ENCODE data around the gene MED12L. TPM values are rescaled to one million over a fixed set of nuclear protein-coding genes. Genes with fewer than 3 reads are reported as not detected.

Gene MED12L
- total RNA-seq, 1 experiment from 2014 or later, result 14.9 TPM

DNA sequence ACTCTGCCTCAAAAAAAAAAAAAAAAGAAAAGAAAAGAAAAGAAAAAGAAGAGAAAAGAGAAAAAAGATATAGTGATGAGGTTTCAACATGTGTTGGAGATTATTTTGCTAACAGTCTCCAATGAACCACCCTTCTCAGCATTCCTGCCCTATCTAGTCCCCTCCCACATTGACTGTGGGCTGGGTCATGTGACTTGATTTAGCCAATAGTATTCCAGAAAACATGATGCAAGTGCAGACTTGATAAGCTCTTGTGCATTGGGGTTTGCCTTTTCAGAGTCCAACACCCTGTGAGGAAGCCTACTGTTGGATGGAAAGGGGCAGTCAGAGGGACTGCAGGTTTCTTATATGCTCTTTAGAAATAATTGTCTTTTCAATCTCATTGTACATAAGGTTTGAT is 37.8 kb upstream of the MED12L start:
- Histone ChIP-seq H3K9ac (ENCODE audit: extremely low read depth, insufficient read length, low read length) (no peak overlapping the region), H2BK15ac (ENCODE audit: low read depth, low read length) (no peak overlapping the region), H3K27ac (ENCODE audit: insufficient read length, low read depth, low read length) (no peak overlapping the region), H3K18ac (ENCODE audit: insufficient read length, low read depth, low read length) (no peak overlapping the region), H4K20me1 (ENCODE audit: control insufficient read depth, insufficient read depth, insufficient read length) (no peaks in the 10 kb centered on the region), H2BK12ac (ENCODE audit: insufficient read length, low read depth, low read length) (no peak overlapping the region), H3K23ac (ENCODE audit: insufficient read length, low read depth, low read length) (no peak overlapping the region), H2AFZ (ENCODE audit: low read length) (no peak overlapping the region), H3K27me3 (ENCODE audit: insufficient read depth, low read length) (no peaks in the 10 kb centered on the region), H3K4ac (ENCODE audit: low read depth, low read length) (no peak overlapping the region), H4K91ac (ENCODE audit: insufficient read length, low read depth, low read length) (no peak overlapping the region), H3K4me1 (ENCODE audit: insufficient read depth, low read length) (no peaks in the 10 kb centered on the region; the same call in 1 of the 2 replicates), H3T11ph (ENCODE audit: low read length) (no peak overlapping the region), H2BK20ac (ENCODE audit: low read depth, low read length, poor library complexity, severe bottlenecking) (no peak overlapping the region), H3K79me1 (ENCODE audit: insufficient read depth, low read depth, low read length, poor library complexity, severe bottlenecking) (no peaks in the 10 kb centered on the region), H3K14ac (ENCODE audit: insufficient read depth, low read length) (no peak overlapping the region), H2BK120ac (ENCODE audit: low read depth, low read length, poor library complexity, severe bottlenecking) (no peak overlapping the region), H4K8ac (replicated peaks; ENCODE audit: insufficient read length, low read depth, low read length) (no peak overlapping the region), H3K56ac (ENCODE audit: insufficient read length, low read depth, low read length) (no peak overlapping the region), H2AK5ac (ENCODE audit: insufficient read length, low read length) (no peak overlapping the region), H2BK5ac (ENCODE audit: insufficient read length, low read length) (no peak overlapping the region), H3K4me2 (ENCODE audit: insufficient read depth, insufficient read length, low read length) (no peak overlapping the region), H3K79me2 (ENCODE audit: insufficient read depth, low read length) (no peaks in the 10 kb centered on the region), H3K9me3 (ENCODE audit: control insufficient read depth, low read depth, low read length) (no peaks in the 10 kb centered on the region), H4K5ac (ENCODE audit: insufficient read length, low read depth, low read length) (no peak overlapping the region), H3K23me2 (ENCODE audit: insufficient read length, low read depth, low read length, poor library complexity, severe bottlenecking) (no peaks in the 10 kb centered on the region)
- H3K27ac Mint-ChIP-seq, result no peak overlapping the region; a peak in 1 of 7 replicates
- H3K27me3 Mint-ChIP-seq (ENCODE audit: low read depth), result no peaks in the 10 kb centered on the region
- H3K9me3 Mint-ChIP-seq, result no peaks in the 10 kb centered on the region
- TF ChIP-seq, protein P1, sequence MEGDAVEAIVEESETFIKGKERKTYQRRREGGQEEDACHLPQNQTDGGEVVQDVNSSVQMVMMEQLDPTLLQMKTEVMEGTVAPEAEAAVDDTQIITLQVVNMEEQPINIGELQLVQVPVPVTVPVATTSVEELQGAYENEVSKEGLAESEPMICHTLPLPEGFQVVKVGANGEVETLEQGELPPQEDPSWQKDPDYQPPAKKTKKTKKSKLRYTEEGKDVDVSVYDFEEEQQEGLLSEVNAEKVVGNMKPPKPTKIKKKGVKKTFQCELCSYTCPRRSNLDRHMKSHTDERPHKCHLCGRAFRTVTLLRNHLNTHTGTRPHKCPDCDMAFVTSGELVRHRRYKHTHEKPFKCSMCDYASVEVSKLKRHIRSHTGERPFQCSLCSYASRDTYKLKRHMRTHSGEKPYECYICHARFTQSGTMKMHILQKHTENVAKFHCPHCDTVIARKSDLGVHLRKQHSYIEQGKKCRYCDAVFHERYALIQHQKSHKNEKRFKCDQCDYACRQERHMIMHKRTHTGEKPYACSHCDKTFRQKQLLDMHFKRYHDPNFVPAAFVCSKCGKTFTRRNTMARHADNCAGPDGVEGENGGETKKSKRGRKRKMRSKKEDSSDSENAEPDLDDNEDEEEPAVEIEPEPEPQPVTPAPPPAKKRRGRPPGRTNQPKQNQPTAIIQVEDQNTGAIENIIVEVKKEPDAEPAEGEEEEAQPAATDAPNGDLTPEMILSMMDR (conservative IDR thresholded peaks at IDR 0.05), result no peak
- no peak overlapping the region for H3K4me3 Mint-ChIP-seq
- H3K36me3 Mint-ChIP-seq (ENCODE audit: insufficient read depth in 1 of 3, low read depth in 3 of 3), result no peaks in the 10 kb centered on the region
- no peak for DNase-seq
- no peaks in the 10 kb centered on the region for H3K4me1 Mint-ChIP-seq

Measured in H9 (cell line).